Measurements from ENCODE around the gene NAV1. TPM values are rescaled to one million over a fixed set of nuclear protein-coding genes. Genes with fewer than 3 reads are reported as not detected.
A peak's percentile ranks its signal among the peaks of the same experiment; 100 is the strongest.

The NAV1 gene
- total RNA-seq, 1 experiment from 2014 or later = 20.0 TPM

GRCh38 chr1:201503397-201504176 is 35.3 kb upstream of the NAV1 start:
- DNase-seq (ENCODE audit: low spot score) = no peak
- in situ Hi-C loops (cut with HindIII; ENCODE audit: low sequenced_read_pairs) = no loop called here

- in situ Hi-C loops (cut with HindIII; ENCODE audit: low sequenced_read_pairs) = no loop called here
- DNase-seq (ENCODE audit: low spot score) = no peak
Measured at GRCh38 chr1:201504179-201504631, 34.7 kb upstream of the NAV1 start.

- in situ Hi-C loops (cut with HindIII; ENCODE audit: low sequenced_read_pairs) = no loop called here
- DNase-seq (ENCODE audit: low spot score) = no peak
Measured at GRCh38 chr1:201504799-201505502, 34.0 kb upstream of the NAV1 start.

DNA sequence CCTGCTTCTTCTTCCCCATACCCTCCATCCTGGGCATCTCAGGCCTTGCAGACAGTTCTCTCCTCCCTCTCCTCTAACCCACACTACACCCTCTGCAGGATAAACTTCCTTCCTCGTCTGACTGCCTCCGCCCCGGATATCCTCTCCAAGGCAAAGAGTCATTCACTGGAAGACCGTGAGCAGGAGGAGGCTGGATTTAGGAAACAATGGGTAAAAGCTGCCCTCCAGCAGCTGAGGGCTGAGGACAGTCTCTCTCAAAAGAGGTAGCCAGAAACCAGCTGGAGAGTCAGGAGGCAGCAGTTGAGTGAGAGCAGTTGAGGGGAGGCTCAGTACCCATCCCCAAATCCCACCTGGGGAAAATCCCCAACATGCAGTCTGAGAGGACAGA is 33.4 kb upstream of the NAV1 start:
- no peak for DNase-seq (ENCODE audit: low spot score)
- in situ Hi-C loops (cut with HindIII; ENCODE audit: low sequenced_read_pairs) = no loop called here

GRCh38 chr1:201506092-201506491 is 32.8 kb upstream of the NAV1 start:
- DNase-seq (ENCODE audit: low spot score) = no peak
- in situ Hi-C loops (cut with HindIII; ENCODE audit: low sequenced_read_pairs) = no loop called here

- in situ Hi-C loops (cut with HindIII; ENCODE audit: low sequenced_read_pairs) = no loop called here
- DNase-seq (ENCODE audit: low spot score) = no peak
Measured at GRCh38 chr1:201506557-201507359, 32.2 kb upstream of the NAV1 start, which contains the start of gene CSRP1. Gene CSRP1 (minus strand): TSS chr1:201507123. CDS start chr1:201496303, 10,820 bp downstream.

GRCh38 chr1:201507360-201507675 is 31.6 kb upstream of the NAV1 start:
- no peak for DNase-seq (ENCODE audit: low spot score)
- in situ Hi-C loops (cut with HindIII; ENCODE audit: low sequenced_read_pairs) = no loop called here

- no peak for DNase-seq (ENCODE audit: low spot score)
- in situ Hi-C loops (cut with HindIII; ENCODE audit: low sequenced_read_pairs) = no loop called here
Measured at GRCh38 chr1:201508809-201509208, 30.1 kb upstream of the NAV1 start.

GRCh38 chr1:201509601-201510374 is 29.1 kb upstream of the NAV1 start:
- DNase-seq (ENCODE audit: low spot score) = no peak
- in situ Hi-C loops (cut with HindIII; ENCODE audit: low sequenced_read_pairs) = no loop called here

DNA sequence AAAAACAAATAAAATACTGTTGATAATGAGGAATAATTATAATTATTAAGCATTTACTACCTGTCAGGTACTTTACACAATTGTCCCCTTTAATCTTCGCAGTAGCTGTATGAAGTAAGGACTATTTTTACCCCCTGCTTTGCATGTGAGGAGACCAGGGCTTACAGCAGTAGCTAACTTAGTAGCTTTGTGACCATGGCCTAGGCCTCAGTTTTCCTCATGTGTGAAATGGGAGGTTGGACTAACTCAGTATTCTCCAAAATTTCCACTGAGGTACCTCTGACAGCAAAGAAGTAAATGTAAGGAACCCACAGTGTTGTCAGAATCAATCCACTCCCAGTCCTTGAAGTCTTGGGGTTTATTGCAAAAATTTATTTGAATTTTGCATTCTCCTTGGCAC is 28.2 kb upstream of the NAV1 start:
- in situ Hi-C loops (cut with HindIII; ENCODE audit: low sequenced_read_pairs) = no loop called here
- DNase-seq (ENCODE audit: low spot score) = no peak

DNA sequence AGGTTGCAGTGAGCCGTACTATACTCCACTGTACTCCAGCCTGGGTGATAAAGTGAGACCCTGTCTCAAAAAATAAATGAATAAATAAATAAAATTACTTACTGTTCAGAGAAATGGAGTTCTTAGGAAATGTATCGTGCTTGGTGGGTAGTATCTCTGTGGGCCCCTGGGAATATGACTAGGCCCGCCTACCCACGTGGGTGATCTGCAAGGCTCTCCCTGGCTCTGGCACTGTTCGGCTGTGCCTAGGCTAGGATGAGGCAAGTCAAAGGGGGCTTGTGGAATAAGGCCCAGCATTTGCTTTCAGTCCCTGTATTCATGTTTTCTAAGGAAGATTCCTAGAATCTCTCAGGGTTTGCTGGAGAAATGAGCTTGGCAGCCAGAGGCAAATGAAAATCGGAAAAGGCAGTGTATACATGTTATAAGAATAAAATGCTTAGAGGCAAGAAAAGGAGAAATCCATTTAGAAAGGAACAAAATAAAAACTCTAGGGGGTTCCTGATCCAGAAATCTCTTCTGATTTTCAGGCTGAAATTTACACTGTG is 27.5 kb upstream of the NAV1 start:
- DNase-seq (ENCODE audit: low spot score) = no peak
- in situ Hi-C loops (cut with HindIII; ENCODE audit: low sequenced_read_pairs) = no loop called here

DNA sequence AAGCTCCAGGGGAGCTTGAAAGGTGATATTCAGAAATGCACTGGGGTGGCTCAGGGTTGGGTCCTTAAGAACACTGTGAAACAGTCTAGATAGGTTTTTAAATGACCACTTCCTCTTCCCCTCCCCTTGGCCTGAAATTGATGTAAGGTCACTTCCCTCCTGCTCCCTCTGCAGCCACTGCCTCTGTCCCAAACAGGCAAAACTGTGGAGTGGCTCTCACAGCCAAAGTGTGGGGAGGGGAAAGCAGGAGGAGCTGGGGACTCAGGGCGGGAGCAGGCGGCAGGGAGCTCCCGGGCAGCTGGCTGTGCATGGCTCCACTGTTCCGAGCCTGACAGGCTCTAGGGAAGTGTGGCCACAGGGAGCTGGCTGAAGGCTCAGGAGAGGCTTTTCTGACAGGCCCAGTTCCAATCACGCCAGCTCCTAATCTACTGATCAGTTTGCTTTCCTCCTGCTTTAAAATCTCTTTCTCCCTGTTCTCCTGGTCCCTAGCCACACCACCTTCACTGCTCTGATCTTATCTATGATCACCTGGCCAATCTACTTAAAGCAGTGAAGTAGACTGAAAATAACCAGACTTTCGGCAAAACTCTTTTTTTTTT is 26.9 kb upstream of the NAV1 start:
- in situ Hi-C loops (cut with HindIII; ENCODE audit: low sequenced_read_pairs) = no loop called here
- DNase-seq (ENCODE audit: low spot score) = peak; percentile 36

DNA sequence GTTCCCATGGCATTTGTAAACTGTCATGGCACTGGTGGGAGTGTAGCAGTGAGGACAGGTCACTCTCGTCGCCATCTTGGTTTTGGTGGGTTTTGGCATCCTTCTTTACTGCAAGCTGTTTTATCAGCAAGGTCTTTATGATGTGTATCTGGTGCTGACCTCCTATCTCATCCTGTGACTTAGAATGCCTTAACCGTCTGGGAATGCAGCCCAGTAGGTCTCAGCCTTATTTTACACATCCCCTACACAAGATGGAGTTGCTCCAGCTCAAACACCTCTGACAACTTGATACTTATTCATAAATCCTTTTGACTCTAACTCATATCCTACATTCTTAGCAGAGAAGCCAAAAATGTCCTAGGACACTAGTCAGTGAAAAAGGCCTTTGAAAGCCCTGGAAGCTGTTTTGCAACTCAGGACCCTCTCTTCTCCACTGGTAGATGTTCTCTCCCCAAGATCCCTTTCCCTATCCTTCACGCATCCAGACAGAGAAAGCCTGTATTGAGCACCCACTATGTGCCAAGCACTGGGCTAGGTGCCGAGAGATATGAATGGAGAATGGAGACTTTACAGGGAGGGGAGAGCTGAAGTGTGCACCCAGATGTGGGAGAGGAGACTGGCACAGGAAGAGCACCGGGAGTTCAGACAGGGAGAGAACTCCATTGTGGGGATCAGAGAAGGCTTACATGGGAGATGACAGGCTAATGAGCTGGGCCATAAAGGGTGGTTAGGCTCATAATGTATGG is 25.3 kb upstream of the NAV1 start:
- in situ Hi-C loops (cut with HindIII; ENCODE audit: low sequenced_read_pairs) = no loop called here
- DNase-seq (ENCODE audit: low spot score) = no peak

- DNase-seq (ENCODE audit: low spot score) = no peak
- in situ Hi-C loops (cut with HindIII; ENCODE audit: low sequenced_read_pairs) = no loop called here
Measured at GRCh38 chr1:201514466-201514865, 24.5 kb upstream of the NAV1 start.

DNA sequence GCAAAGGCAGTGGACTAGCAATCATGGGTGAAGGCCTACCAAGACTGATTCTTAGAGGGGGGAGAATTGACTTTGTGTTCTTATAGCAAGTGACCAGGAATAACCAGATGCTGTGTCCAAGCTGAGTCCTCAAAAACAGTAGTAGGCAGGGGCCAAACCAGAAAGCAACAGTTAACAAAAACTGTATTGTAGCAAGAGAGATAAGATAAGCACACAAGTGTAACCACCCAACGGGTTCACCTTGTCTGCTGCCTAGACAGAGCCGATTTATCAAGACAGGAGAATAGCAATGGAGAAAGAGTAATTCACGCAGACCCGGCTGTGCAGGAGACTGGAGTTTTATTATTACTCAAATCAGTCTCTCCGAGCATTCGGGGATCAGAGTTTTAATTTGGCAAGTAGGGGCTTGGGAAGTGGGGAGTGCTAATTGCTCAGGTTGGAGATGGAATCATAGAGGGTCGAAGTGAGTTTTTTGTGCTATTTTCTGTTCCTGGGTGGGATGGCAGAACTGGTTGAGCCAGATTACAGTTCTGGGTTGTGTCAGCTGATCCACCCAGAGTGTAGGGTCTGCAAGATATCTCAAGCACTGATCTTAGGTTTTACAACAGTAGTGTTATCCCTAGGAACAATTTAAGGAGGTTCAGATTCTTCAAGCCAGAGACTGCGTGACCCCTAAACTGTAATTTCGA is 23.7 kb upstream of the NAV1 start:
- in situ Hi-C loops (cut with HindIII; ENCODE audit: low sequenced_read_pairs) = no loop called here
- no peak for DNase-seq (ENCODE audit: low spot score)

DNA sequence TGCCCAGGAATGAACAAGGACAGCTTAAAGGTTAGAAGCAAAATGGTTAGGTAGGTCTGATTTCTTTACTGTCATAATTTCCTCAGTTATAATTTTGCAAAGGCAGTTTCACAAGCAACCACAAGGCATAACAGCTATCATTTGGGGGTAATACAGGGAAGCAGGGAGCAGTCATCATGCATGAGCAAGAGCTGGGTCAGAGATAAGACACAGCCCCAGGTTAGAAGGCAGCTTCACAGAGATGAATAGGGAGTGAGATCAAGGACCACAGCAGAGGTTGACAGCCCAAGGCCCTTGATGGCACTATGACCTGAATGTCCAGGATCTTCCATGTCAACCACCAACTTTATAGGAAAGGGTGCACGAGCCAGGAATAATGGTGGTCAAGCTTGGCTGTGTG is 23.0 kb upstream of the NAV1 start:
- in situ Hi-C loops (cut with HindIII; ENCODE audit: low sequenced_read_pairs) = no loop called here
- no peak for DNase-seq (ENCODE audit: low spot score)

- in situ Hi-C loops (cut with HindIII; ENCODE audit: low sequenced_read_pairs) = no loop called here
- no peak for DNase-seq (ENCODE audit: low spot score)
Measured at GRCh38 chr1:201516511-201517127, 22.3 kb upstream of the NAV1 start.
